Osteoblast (primary cell): Measurements from ENCODE around the gene PLEKHG5. TPM values are rescaled to one million over a fixed set of nuclear protein-coding genes. Genes with fewer than 3 reads are reported as not detected.

Source experiments
- DNase-seq: peaks from one replicate; pipeline ENCODE4 v3.0.0; 2011; ENCODE audit warnings: low spot score, mixed read lengths; ENCODE audit not compliant: insufficient read length; ENCODE audit errors: missing footprints
- H2AFZ ChIP-seq: 2 replicates; pipeline ENCODE4 v1.6.0; 2011; ENCODE audit warnings: mild to moderate bottlenecking, low read length
- H3K27ac ChIP-seq: 2 replicates; pipeline ENCODE4 v1.5.1; 2011; ENCODE audit warnings: mild to moderate bottlenecking, low read depth, low read length, moderate library complexity
- H3K27me3 ChIP-seq: 2 replicates; pipeline ENCODE4 v1.6.0; 2012; ENCODE audit warnings: mild to moderate bottlenecking, control low read depth, inconsistent platforms, low read length, moderate library complexity; ENCODE audit not compliant: insufficient read depth
- H3K36me3 ChIP-seq: 2 replicates; pipeline ENCODE4 v1.5.1; 2011; ENCODE audit warnings: mild to moderate bottlenecking, low read length, control low read depth, moderate library complexity; ENCODE audit not compliant: insufficient read depth
- H3K4me1 ChIP-seq: 2 replicates; pipeline ENCODE4 v1.5.1; 2011; ENCODE audit warnings: mild to moderate bottlenecking, low read length, control low read depth, moderate library complexity; ENCODE audit not compliant: insufficient read depth
- H3K4me2 ChIP-seq: 2 replicates; pipeline ENCODE4 v1.6.0; 2011; ENCODE audit warnings: mild to moderate bottlenecking, low read length; ENCODE audit not compliant: insufficient read depth
- H3K4me3 ChIP-seq: fragments of 200-600 bp; sonication (generic); 3 replicates; pipeline ENCODE4 v1.5.1; 2012; ENCODE audit warnings: mild to moderate bottlenecking, low read length, inconsistent platforms; ENCODE audit not compliant: insufficient read depth
- H3K79me2 ChIP-seq: 2 replicates; pipeline ENCODE4 v1.6.0; 2012; ENCODE audit warnings: mild to moderate bottlenecking, low read length, control low read depth, inconsistent platforms; ENCODE audit not compliant: insufficient read depth
- H3K9me3 ChIP-seq: 2 replicates; pipeline ENCODE4 v1.5.1; 2011; ENCODE audit warnings: low read depth, low read length, control low read depth
- H4K20me1 ChIP-seq: 2 replicates; pipeline ENCODE4 v1.6.0; 2012; ENCODE audit warnings: mild to moderate bottlenecking, low read length, control low read depth; ENCODE audit not compliant: insufficient read depth
- total RNA-seq: library from RNA; depleted of rRNA; stranded (reverse); fragments of >200 nt; gene quantifications from 2 replicates; pipeline ENCODE4 v1.2.3, GENCODE V29; 2012
- TF ChIP-seq, protein P1 (sequence below): IDR thresholded peaks from 2 replicates; pipeline ENCODE4 v1.5.1; 2011; ENCODE audit warnings: mild to moderate bottlenecking, low read depth, low read length, moderate library complexity; ENCODE audit errors: extremely low read depth

PLEKHG5 gene
- total RNA-seq, 1 donor = 11.2 TPM

- Histone ChIP-seq H3K27ac (no peak overlapping the region), H4K20me1 (peaks cover 6% of the 10 kb centered on the region), H3K79me2 (no peaks in the 10 kb centered on the region), H3K36me3 (no peaks in the 10 kb centered on the region), H3K4me3 (no peak overlapping the region), H3K9me3 (no peaks in the 10 kb centered on the region), H3K27me3 (peaks cover 58% of the 10 kb centered on the region), H2AFZ (no peak overlapping the region), H3K4me1 (peaks cover 6% of the 10 kb centered on the region), H3K4me2 (no peak overlapping the region)
- TF ChIP-seq, protein P1, sequence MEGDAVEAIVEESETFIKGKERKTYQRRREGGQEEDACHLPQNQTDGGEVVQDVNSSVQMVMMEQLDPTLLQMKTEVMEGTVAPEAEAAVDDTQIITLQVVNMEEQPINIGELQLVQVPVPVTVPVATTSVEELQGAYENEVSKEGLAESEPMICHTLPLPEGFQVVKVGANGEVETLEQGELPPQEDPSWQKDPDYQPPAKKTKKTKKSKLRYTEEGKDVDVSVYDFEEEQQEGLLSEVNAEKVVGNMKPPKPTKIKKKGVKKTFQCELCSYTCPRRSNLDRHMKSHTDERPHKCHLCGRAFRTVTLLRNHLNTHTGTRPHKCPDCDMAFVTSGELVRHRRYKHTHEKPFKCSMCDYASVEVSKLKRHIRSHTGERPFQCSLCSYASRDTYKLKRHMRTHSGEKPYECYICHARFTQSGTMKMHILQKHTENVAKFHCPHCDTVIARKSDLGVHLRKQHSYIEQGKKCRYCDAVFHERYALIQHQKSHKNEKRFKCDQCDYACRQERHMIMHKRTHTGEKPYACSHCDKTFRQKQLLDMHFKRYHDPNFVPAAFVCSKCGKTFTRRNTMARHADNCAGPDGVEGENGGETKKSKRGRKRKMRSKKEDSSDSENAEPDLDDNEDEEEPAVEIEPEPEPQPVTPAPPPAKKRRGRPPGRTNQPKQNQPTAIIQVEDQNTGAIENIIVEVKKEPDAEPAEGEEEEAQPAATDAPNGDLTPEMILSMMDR = no peak
- DNase-seq = no peak
These were observed 63.8 kb downstream of the PLEKHG5 start for GRCh38 chr1:6427441-6428390.

GRCh38 chr1:6426972-6427350, 64.5 kb downstream of the PLEKHG5 start:
- H3K4me1 ChIP-seq = peaks cover 8% of the 10 kb centered on the region
- peaks cover 61% of the 10 kb centered on the region for H3K27me3 ChIP-seq
- H3K79me2 ChIP-seq = no peaks in the 10 kb centered on the region
- no peak for DNase-seq
- no peak overlapping the region for H3K27ac ChIP-seq
- no peaks in the 10 kb centered on the region for H3K9me3 ChIP-seq
- H3K4me2 ChIP-seq = no peak overlapping the region
- TF ChIP-seq, protein P1 = no peak
- peaks cover 6% of the 10 kb centered on the region for H4K20me1 ChIP-seq
- H2AFZ ChIP-seq = no peak overlapping the region
- no peak overlapping the region for H3K4me3 ChIP-seq
- no peaks in the 10 kb centered on the region for H3K36me3 ChIP-seq

DNA sequence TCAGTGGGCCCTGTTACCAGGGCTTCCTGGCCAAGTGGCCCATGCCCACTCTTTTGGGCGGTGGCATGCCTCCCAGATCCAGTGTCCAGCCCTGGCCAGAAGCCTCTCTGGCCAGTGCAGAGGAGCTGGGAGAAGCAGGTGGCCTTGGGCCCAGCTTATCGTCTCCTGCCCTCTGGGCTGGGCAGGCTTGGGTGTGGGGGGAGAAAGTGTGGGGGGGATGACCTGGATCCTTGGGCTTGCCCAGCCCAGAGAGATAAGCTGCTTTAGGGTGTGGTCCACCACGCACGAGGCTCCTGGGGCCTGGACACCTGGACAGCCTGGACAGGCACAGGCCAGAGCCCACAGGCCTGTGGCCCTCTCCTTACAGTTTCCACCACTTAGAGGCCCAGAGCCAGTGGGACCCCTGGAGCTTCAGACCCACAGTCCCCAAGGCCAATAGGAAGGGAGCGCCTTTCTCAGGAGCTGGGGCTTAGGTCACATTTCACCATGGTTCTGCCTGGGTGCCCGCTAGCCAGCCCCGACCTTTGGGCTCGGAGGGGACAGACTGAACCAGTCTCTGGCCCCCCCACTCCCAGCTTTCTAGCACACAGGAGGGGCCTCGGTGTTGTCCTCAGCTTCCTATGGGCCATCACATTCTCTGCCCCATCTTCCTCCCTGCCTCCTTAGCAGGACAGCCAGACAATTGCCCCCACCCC, 65.0 kb downstream of the PLEKHG5 start:
- TF ChIP-seq, protein P1 = no peak
- no peak for DNase-seq
- H2AFZ ChIP-seq = no peak overlapping the region
- no peaks in the 10 kb centered on the region for H3K79me2 ChIP-seq
- no peak overlapping the region for H3K4me2 ChIP-seq
- peaks cover 8% of the 10 kb centered on the region for H3K4me1 ChIP-seq
- no peak overlapping the region for H3K27ac ChIP-seq
- peaks cover 6% of the 10 kb centered on the region for H4K20me1 ChIP-seq
- H3K4me3 ChIP-seq = no peak overlapping the region
- H3K9me3 ChIP-seq = no peaks in the 10 kb centered on the region
- peaks cover 66% of the 10 kb centered on the region for H3K27me3 ChIP-seq
- no peaks in the 10 kb centered on the region for H3K36me3 ChIP-seq

- H3K36me3 ChIP-seq = no peaks in the 10 kb centered on the region
- H3K27me3 ChIP-seq = peaks cover 68% of the 10 kb centered on the region
- H3K4me3 ChIP-seq = no peak overlapping the region
- H3K4me2 ChIP-seq = no peak overlapping the region
- H3K4me1 ChIP-seq = peaks cover 8% of the 10 kb centered on the region
- TF ChIP-seq, protein P1 = no peak
- H4K20me1 ChIP-seq = peaks cover 6% of the 10 kb centered on the region
- DNase-seq = no peak
- H3K9me3 ChIP-seq = no peaks in the 10 kb centered on the region
- H3K27ac ChIP-seq = no peak overlapping the region
- H3K79me2 ChIP-seq = no peaks in the 10 kb centered on the region
- no peak overlapping the region for H2AFZ ChIP-seq
These were observed 65.8 kb downstream of the PLEKHG5 start for GRCh38 chr1:6425658-6426057.
